ENCODE data around the gene TEDC1. TPM values are rescaled to one million over a fixed set of nuclear protein-coding genes. Genes with fewer than 3 reads are reported as not detected.
A peak's percentile ranks its signal among the peaks of the same experiment; 100 is the strongest.

TEDC1 gene
- total RNA-seq, 1 donor from 2014 or later, result 43.3 TPM

DNA sequence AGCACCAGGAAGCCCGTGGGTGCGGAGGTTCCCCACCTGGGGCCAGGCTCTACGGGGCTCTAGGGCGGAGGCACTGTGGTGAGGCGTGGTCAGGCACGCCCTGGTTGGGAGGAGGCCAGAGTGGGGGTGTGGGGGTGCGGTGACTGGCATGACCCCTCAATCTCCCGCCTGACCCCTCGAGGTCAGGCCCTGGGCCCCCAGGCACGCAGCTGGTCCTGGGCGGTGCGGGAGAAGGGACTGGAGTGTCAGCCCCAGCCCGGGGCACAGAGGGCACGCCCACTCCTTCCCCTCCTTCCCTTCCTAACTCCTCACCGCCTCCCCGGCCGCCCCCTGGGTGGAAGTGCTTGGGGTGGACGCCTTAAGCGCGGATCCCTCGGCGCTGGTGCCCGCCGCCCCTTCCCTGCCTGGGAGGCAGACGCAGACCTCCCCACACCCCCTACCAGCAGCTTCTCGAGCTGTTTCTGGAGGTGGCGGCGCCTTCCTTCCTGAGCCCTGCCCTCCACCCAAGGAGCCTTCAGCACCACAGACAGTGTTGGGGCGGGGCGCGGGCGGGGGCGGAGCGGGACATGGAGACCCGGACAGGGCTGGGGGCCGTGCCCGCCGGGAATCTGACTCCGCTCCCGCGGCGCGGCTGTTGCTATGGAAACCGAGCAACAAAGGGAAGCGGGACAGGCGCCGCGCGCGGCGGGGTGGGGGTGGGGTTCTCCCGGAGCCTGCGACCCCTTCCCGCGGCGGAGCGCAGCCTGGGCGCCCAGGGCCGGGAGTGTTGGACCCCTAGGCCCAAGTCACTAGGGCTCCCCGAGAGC is 17.2 kb upstream of the TEDC1 start:
- DNase-seq, result peak; percentile 89
- Mint-ChIP-seq H3K4me3 (peak overlapping the region; percentile 72), H3K27ac (no peak overlapping the region), H3K27me3 (peaks cover 11% of the 10 kb centered on the region), H3K36me3 (ENCODE audit: low read depth) (peaks cover 3% of the 10 kb centered on the region), H3K9me3 (peaks cover 4% of the 10 kb centered on the region), H3K4me1 (peaks cover 5% of the 10 kb centered on the region)
- intact Hi-C loops (cut with micrococcal nuclease), result loop anchor here (2.0 to 10.0 kb wide), 2 partner anchors 17 to 51 kb away; partner anchors contain the start of genes TEDC1 and TMEM121

DNA sequence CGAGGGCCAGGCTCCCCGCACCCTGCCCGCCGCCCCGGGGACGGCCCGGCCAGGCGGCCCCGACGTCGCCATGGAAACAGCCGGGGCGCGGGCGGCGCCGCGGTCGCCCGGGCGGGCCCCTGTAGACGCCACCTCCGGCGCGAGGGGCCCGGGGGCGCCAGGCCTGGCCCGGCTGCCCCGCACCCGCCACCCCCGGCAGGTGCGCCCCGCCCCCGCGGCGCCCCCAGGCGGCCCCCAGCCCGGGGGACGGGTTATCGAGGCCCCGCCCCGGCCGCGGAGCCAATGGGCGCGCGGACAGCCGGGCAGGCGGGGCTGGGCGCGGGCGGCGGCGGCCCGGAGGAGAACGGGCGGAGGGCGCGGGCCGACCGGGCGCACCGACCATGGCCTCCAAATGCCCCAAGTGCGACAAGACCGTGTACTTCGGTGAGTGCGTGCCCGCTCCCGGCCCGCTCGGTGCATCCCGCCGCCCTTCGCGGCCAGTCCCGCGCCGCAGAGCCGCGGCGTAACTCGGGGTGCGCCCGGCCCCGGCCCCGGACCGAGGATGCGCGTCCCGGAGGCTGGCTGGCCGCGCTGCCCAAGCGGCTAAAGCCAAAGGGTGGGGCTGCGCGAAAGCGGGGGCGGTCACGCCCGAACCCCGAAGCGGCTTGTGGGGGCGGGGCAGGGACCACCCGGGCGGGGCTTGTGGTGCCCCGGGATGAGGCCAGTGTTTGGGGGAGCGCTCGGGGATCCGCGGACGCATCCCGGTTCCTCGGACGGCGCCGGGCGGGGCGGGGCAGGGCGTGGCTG is 16.4 kb upstream of the TEDC1 start, which contains the start of gene CRIP2:
Gene CRIP2 (plus strand): TSS at position 339 of the 786 bp plus-strand sequence. CDS start 42 bp downstream, at position 381.
- peaks cover 5% of the 10 kb centered on the region for H3K4me1 Mint-ChIP-seq
- intact Hi-C loops (cut with micrococcal nuclease), result loop anchor here (2.0 to 10.0 kb wide), 2 partner anchors 16 to 50 kb away; partner anchors contain the start of genes TEDC1 and TMEM121
- peak; percentile 89 for DNase-seq
- peaks cover 4% of the 10 kb centered on the region for H3K36me3 Mint-ChIP-seq (ENCODE audit: low read depth)
- H3K27me3 Mint-ChIP-seq, result peaks cover 12% of the 10 kb centered on the region
- H3K4me3 Mint-ChIP-seq, result peak within 1 kb of the TSS; percentile 72
- peaks cover 4% of the 10 kb centered on the region for H3K9me3 Mint-ChIP-seq
- no peak within 1 kb of the TSS for H3K27ac Mint-ChIP-seq

DNA sequence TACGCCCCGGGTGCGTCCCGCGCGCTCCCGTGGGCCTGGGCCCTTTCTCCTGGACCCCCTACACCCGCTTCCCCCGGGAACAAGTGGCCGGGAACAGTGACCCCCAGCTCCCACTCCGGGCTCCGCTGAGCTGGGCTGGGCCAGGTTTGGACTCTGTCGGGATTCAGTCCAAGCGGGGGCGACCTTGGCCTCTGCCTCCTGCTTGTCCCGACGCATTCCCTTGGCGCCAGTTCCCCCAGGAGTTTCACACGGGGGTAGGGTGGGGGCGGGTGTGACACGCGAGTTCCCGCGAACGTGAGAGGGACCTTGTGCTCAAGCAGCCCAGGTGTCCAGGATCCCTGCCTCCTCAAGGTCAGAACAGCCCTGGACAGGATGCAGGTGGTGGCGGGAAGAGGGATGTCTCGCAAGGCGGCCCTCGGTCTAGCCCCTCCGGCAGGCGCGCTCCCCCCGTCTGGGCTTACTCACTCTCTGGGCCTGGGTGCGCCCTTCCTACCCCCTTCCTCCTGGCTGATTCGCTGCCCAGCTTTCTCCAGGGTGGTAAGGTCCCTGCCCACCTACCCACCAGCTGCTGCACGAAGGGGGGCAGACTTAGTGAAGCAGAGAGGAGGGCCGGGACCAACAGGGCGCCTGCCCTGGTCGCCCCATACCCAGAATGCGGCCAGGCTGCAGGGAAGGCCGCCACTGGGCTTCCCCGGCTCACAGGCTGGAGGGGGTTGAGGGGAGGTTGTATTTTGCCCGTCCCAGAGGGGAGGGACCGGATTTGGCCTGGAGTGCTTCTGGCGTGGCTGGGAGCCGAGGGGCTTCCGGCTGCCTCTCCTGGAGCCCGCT is 15.6 kb upstream of the TEDC1 start:
- intact Hi-C loops (cut with micrococcal nuclease), result loop anchor here (2.0 to 10.0 kb wide), 2 partner anchors 15 to 49 kb away; partner anchors contain the start of genes TEDC1 and TMEM121
- Mint-ChIP-seq H3K36me3 (ENCODE audit: low read depth) (peaks cover 5% of the 10 kb centered on the region), H3K4me1 (peaks cover 8% of the 10 kb centered on the region), H3K27me3 (peaks cover 16% of the 10 kb centered on the region), H3K4me3 (peak overlapping the region; percentile 28), H3K27ac (no peak overlapping the region), H3K9me3 (peaks cover 4% of the 10 kb centered on the region)
- no peak for DNase-seq

DNA sequence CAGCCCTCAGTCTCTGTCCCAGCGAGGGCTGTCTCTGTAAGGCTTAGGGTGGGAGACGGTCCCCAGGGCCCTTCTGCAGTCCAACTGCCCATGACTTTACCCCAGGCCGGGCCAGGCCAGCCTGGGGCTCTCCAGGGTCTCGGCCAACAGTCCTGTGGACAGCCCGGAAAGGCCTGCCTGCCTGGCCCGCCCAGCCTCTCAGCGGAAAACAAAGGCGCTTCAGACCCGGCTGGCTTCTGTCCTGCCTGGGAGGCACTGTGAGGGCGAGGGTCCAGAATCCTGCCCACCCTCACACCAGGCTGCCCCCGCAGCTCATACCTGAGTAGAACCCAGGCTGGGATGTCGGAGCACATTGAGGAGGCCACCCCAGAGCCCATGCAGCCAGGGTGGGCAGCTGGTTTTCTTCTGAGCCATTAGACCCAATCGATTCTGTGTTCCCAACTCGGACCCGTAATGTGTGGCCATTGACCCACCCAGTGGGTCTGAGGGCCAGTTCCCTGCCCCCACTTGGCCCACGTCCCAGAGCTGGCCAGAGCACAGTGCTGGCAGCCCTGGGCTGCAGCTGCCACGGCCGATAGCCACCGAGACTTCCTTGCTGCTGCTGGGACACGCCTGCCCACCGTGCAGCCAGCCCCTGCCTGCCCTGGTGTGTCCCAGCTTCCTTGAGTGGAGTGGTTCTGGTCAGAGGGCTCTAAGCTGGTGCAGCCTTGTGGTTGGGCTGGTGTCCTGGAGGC is 14.8 kb upstream of the TEDC1 start:
- Mint-ChIP-seq H3K36me3 (ENCODE audit: low read depth) (peaks cover 5% of the 10 kb centered on the region), H3K27ac (no peak overlapping the region), H3K9me3 (peaks cover 4% of the 10 kb centered on the region), H3K4me3 (no peak overlapping the region), H3K4me1 (peaks cover 13% of the 10 kb centered on the region), H3K27me3 (peaks cover 21% of the 10 kb centered on the region)
- intact Hi-C loops (cut with micrococcal nuclease), result loop anchor here (10.0 kb wide), 1 partner anchor 49 kb away; the partner anchor contains the start of gene TMEM121
- DNase-seq, result no peak

DNA sequence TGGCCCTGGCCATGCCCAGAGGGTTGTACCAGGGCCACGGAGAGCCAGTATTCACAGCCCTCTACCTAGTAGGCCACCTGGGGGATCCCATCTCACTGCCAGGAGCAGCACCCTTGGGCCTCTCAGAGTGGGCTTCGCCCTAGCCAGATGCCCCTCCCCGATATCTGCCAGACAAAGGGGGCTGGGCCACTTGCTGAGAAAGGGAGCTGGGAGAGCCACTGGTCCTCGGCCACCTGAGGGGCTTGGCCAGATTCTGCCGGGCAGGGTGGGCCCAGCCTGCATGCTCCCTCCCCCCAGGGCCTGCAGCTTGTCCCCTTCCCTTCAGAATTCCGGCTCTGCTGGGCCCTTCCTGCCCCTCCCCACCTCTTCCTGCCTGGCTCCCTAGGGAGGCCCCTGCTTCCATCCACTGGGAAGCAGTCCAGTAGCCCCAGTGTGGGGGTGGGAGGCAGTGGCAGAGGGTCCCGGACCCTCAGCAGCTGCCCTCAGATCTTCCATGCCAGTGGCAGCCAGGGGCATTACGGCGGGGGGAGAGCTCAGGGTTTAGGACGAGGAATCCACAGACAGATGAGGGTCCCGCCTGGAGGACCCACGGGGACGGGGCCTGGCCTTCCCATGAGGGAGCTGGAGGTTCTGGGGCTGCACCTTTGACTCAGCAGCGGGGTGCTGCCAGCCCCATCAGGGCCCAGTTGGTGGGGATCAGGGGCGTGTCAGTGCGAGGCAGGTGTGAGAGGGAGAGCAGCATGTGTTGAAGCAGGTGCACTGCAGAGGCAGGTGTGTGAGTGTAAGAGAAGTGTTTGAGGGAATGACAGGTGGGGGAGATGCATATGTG is 14.0 kb upstream of the TEDC1 start:
- Mint-ChIP-seq H3K27me3 (peaks cover 21% of the 10 kb centered on the region), H3K36me3 (ENCODE audit: low read depth) (peaks cover 5% of the 10 kb centered on the region), H3K27ac (peak overlapping the region; percentile 80), H3K4me1 (peaks cover 19% of the 10 kb centered on the region), H3K4me3 (peak overlapping the region; percentile 36), H3K9me3 (peaks cover 4% of the 10 kb centered on the region)
- DNase-seq, result no peak
- intact Hi-C loops (cut with micrococcal nuclease), result loop anchor here (10.0 kb wide), 1 partner anchor 48 kb away; the partner anchor contains the start of gene TMEM121

DNA sequence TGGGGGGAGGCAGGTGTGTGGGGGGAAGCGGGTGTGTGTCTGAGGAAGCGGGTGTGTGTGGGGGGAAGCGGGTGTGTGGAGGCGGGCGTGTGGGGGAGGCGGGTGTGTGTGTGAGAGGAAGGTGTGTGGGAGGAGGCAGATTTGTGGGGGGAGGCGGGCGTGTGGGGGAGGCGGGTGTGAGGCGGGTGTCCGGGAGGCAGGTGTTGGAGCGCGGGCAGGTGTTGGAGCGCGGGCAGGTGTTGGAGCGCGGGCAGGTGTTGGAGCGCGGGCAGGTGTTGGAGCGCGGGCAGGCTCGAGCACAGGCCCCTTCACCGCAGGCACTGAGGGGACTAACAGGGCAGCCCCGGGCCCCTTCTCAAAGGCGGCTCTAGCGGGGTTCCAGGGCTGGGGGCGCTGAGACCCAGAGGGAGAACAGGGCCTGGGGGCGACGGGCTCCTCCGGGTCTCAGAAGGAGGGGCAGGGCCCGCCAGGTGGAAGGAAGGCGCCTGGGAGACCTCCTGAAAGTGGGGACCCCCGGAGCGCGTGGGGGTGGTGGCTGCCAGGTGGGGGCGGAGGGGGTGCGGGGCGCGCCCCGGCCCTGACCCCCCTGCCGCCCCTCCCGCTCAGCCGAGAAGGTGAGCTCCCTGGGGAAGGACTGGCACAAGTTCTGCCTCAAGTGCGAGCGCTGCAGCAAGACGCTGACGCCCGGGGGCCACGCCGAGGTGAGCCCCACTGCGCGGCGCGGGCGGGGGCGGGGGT is 13.2 kb upstream of the TEDC1 start:
- H3K4me1 Mint-ChIP-seq, result peaks cover 26% of the 10 kb centered on the region

DNA sequence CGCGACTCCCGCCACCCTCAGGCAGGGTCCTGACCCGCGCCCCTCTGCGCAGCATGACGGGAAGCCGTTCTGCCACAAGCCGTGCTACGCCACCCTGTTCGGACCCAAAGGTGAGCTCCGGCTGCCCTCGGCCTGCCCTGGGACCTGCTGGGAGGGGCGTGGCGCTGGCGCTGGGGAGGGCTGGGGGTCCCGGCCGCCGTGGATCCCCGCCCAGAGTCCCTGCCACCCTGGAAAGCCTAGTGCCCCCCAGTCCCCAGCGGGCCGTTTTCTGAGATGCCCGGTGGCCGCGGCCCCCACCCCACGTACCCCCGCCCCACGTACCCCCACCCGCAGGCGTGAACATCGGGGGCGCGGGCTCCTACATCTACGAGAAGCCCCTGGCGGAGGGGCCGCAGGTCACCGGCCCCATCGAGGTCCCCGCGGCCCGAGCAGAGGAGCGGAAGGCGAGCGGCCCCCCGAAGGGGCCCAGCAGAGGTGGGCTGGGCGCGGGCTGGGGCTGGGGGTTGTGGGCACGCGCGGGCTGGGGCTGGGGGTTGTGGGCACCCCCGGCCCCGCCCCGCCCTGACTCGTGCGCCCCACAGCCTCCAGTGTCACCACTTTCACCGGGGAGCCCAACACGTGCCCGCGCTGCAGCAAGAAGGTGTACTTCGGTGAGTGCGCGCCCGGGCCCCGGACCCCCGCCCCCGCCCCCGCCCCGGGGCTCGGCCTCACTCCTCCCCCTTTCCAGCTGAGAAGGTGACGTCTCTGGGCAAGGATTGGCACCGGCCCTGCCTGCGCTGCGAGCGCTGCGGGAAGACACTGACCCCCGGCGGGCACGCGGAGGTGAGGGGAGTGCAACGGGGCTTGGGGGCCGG is 12.4 kb upstream of the TEDC1 start:
- H3K4me3 Mint-ChIP-seq, result no peak overlapping the region
- H3K27me3 Mint-ChIP-seq, result peaks cover 21% of the 10 kb centered on the region
- intact Hi-C loops (cut with micrococcal nuclease), result loop anchor here (10.0 kb wide), 1 partner anchor 46 kb away; the partner anchor contains the start of gene TMEM121
- peaks cover 4% of the 10 kb centered on the region for H3K9me3 Mint-ChIP-seq
- DNase-seq, result no peak
- H3K27ac Mint-ChIP-seq, result no peak overlapping the region
- peaks cover 5% of the 10 kb centered on the region for H3K36me3 Mint-ChIP-seq (ENCODE audit: low read depth)
- peaks cover 26% of the 10 kb centered on the region for H3K4me1 Mint-ChIP-seq

More for the DNA sequence above, 13.2 kb upstream of the TEDC1 start:
- no peak for DNase-seq
- H3K36me3 Mint-ChIP-seq (ENCODE audit: low read depth), result peaks cover 5% of the 10 kb centered on the region
- peak overlapping the region; percentile 80 for H3K27ac Mint-ChIP-seq
- peak overlapping the region; percentile 36 for H3K4me3 Mint-ChIP-seq
- H3K27me3 Mint-ChIP-seq, result peaks cover 21% of the 10 kb centered on the region
- intact Hi-C loops (cut with micrococcal nuclease), result loop anchor here (10.0 kb wide), 1 partner anchor 47 kb away; the partner anchor contains the start of gene TMEM121
- H3K9me3 Mint-ChIP-seq, result peaks cover 4% of the 10 kb centered on the region

DNA sequence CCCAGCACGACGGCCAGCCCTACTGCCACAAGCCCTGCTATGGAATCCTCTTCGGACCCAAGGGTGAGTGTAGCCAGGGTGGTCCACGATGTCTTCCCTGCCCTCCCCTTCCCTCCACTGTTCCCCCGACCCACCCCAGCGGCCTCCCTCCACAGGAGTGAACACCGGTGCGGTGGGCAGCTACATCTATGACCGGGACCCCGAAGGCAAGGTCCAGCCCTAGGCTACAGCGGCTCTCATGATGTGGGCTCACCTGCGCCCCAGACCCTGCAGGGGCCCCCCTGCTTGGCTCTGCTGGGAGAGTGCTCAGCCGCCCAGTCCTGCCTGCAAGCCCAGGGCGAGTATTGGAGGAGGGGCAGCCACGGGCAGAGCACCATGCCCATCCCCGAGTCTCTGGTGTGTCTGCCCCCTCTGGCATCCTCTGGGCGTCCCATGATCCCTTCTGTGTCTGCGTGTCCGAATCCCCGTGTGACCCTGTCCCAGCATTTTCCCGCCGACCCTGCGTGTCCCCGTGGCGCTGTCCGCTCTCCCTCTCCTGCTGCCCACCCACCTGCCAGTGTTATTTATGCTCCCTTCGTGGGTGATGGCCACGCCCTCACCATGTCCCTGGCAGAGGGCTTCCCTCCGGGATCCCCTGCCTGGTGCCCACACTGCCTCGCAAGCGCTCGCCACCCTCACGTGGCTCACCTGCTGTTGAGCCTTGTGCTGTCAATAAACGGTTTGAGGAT is 11.5 kb upstream of the TEDC1 start:
- H3K9me3 Mint-ChIP-seq, result peaks cover 4% of the 10 kb centered on the region

DNA sequence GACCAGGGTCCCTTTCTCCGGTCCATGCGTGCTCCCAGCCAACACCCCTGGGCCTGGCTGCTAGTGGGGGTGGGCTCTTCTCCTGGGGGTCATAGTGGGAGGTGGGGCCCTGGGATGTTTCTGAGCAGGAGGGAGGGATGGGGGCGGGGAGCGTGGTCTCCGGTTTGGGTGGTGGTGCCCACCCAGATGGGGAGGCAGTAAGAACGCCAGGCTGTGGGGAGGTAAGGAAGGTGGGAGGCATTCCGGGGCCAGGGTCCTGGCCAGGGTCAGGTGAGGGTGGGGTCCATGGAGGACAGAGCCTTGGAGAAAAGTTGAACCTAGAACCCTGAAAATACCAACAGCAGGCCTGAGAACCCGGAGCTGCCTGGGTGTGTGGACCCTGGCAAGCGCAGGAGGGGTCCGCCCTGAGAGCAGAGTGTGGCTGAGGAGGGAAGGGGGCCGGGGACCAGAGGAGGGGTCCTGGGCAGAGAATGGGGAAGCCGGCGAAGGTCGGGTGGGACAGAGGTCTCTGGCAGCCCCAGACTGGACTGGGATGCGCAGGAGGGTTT is 10.8 kb upstream of the TEDC1 start:
- intact Hi-C loops (cut with micrococcal nuclease), result loop anchor here (2.0 kb wide), 1 partner anchor 109 kb away; no protein-coding TSS in a partner anchor
- H3K9me3 Mint-ChIP-seq, result peaks cover 4% of the 10 kb centered on the region
- no peak for DNase-seq
- peaks cover 21% of the 10 kb centered on the region for H3K27me3 Mint-ChIP-seq
- H3K4me3 Mint-ChIP-seq, result no peak overlapping the region
- no peak overlapping the region for H3K27ac Mint-ChIP-seq
- H3K4me1 Mint-ChIP-seq, result peaks cover 32% of the 10 kb centered on the region
- peaks cover 5% of the 10 kb centered on the region for H3K36me3 Mint-ChIP-seq (ENCODE audit: low read depth)

More for the DNA sequence above, 11.5 kb upstream of the TEDC1 start:
- intact Hi-C loops (cut with micrococcal nuclease), result loop anchor here (2.0 to 10.0 kb wide), 2 partner anchors 45 to 109 kb away; partner anchors contain the start of gene TMEM121
- H3K27ac Mint-ChIP-seq, result peak overlapping the region; percentile 60
- DNase-seq, result no peak
- peaks cover 5% of the 10 kb centered on the region for H3K36me3 Mint-ChIP-seq (ENCODE audit: low read depth)
- H3K27me3 Mint-ChIP-seq, result peaks cover 21% of the 10 kb centered on the region
- H3K4me3 Mint-ChIP-seq, result no peak overlapping the region
- peaks cover 31% of the 10 kb centered on the region for H3K4me1 Mint-ChIP-seq

Measured in activated CD4-positive, alpha-beta T cell treated with anti-CD3 and anti-CD28 coated beads, Interleukin-2, amount 10 ng/mL, durations not matched to agents 24 days and 14 days (primary cell).